GM18502 (cell line): ENCODE data around the gene P3H2.
"Not testable (repeated sequence)": the region's sequence is repeated elsewhere in the genome, so short reads cannot be mapped to it uniquely, and the experiment has no call there.

Experiments used
- ATAC-seq: cut with Tn5 transposase; IDR thresholded peaks from one replicate; pipeline ENCODE4 v1.9.1; 2021; ENCODE audit warnings: mild to moderate bottlenecking; ENCODE audit not compliant: unreplicated experiment, poor library complexity

Gene P3H2

GRCh38 chr3:190088890-190089289 lies 31.8 kb downstream of the P3H2 start:
- no peak for ATAC-seq

GRCh38 chr3:190086191-190086590 lies 34.5 kb downstream of the P3H2 start:
- ATAC-seq, result peak; percentile 53

GRCh38 chr3:190084983-190085382 lies 35.7 kb downstream of the P3H2 start:
- ATAC-seq, result no peak

- ATAC-seq, result no peak
Observed at GRCh38 chr3:190083635-190084034, 37.1 kb downstream of the P3H2 start.

- no peak for ATAC-seq
Observed at GRCh38 chr3:190081389-190081788, 39.3 kb downstream of the P3H2 start.

GRCh38 chr3:190079173-190079572 lies 41.5 kb downstream of the P3H2 start:
- ATAC-seq, result not testable (repeated sequence)

- no peak for ATAC-seq
Observed at GRCh38 chr3:190077395-190078045, 43.2 kb downstream of the P3H2 start.

- no peak for ATAC-seq
Observed at GRCh38 chr3:190076601-190077394, 43.9 kb downstream of the P3H2 start.

GRCh38 chr3:190076136-190076535 lies 44.6 kb downstream of the P3H2 start:
- ATAC-seq, result no peak

- ATAC-seq, result no peak
Observed at GRCh38 chr3:190074817-190075216, 45.9 kb downstream of the P3H2 start.

- ATAC-seq, result no peak
Observed at GRCh38 chr3:190073264-190074008, 47.3 kb downstream of the P3H2 start.

GRCh38 chr3:190072856-190073255 lies 47.8 kb downstream of the P3H2 start:
- no peak for ATAC-seq

GRCh38 chr3:190071921-190072320 lies 48.8 kb downstream of the P3H2 start:
- not testable (repeated sequence) for ATAC-seq

GRCh38 chr3:190070622-190071347 lies 49.9 kb downstream of the P3H2 start:
- no peak for ATAC-seq

- ATAC-seq, result no peak
Observed at GRCh38 chr3:190065204-190065603, 55.5 kb downstream of the P3H2 start.

- no peak for ATAC-seq
Observed at GRCh38 chr3:190064659-190065058, 56.0 kb downstream of the P3H2 start.

GRCh38 chr3:190064112-190064511 lies 56.6 kb downstream of the P3H2 start:
- no peak for ATAC-seq

GRCh38 chr3:190063490-190063889 lies 57.2 kb downstream of the P3H2 start:
- no peak for ATAC-seq

GRCh38 chr3:190060192-190060775 lies 60.4 kb downstream of the P3H2 start:
- ATAC-seq, result no peak

GRCh38 chr3:190059242-190059590 lies 61.5 kb downstream of the P3H2 start:
- no peak for ATAC-seq
